GM18499 (cell line): ENCODE measurements around the gene KCNH2.

Source experiments
- ATAC-seq: cut with Tn5 transposase; IDR thresholded peaks from one replicate; pipeline ENCODE4 v1.9.1; 2021; ENCODE audit warnings: moderate number of reproducible peaks; ENCODE audit not compliant: insufficient read depth, unreplicated experiment

The KCNH2 gene

DNA sequence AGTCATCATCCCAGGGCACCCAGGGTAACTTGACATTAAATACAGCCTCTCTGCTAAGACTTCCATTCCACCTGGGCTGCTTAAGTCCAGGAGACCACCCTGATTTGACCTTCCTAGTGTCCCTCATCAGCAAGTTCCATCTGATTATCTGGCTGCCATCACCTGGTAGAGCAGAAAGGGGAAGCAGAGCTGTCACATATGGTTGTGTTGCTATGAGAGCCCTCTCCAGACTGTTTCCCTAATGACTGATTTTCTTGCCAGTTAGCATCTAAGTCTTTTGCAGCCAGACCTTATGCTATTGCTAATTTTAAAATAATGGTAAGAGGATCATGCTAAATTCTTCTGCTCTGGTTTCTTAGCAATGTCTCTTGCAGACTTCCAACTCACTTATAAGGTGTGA is 38.7 kb downstream of the KCNH2 start:
- no peak for ATAC-seq

DNA sequence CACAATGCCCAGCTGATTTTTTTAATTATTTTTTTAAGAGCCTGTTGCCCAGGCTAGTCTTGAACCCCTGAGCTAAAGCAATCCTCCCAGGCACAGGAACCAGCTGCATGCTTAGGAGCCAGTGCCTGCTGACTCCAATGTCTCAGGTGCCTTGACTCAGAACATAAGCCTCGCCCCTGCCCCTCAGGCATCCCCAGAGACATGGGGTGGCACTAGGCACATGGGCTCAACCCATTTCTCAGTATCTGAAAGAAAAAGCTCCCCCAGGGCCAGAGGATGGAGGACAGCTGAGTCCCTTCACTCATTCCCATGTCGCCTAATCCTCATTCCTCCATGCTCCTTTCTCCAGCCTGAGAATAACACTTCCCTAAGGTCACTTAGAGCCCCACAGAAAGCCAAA is 39.1 kb downstream of the KCNH2 start:
- ATAC-seq = no peak

DNA sequence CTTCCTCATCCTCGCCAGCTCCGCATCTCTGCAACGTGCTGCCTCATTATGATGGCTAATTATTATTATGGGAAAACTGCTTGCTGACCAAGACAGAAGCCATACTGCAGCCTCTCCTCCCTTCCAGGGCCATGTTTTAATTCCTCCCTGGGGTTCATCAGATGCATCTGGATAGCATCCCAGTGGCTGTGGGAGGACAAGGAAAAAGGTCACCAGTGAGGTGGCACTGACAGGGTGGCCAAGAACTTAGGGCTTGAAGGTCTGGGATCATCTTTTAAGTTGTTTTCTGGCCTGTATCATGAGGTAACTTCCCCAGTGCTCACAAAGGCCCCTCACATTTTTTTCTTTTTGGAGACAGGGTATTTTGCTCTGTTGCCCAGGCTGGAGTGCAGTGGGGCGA is 39.6 kb downstream of the KCNH2 start:
- ATAC-seq = no peak

DNA sequence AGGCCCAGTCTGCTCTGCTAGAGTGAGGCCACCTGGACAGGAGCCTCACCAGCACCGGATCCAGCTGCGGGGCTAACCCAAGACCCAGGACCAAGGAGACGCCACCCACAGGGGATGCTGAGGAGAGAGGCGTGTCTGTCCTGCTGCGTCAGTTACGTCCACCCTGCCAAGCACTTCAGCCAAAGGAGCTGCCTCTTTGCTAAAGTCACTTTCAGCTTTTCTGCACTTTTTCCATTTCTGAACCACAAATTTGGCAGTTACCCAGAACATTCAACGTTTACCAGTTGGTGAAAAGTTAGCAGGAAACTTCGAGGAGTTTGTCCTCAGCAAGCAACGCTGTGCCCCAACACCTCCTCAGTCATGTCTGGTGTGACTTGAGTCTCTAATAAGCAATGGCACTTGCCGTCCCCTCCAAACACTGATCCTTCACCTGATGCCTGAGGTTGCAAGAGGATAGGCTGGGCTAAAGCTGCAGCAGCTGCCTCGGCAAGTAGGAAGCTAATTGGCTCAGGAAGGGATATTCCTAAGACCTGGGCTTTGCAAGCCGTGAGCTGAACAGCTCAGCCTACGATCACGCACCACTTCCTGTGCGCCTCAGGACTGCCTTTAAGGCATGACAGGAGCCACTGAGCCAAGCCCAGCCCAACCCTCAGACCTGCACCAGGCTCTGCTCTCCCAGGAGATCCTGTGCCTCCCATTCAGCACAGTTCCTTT is 40.1 kb downstream of the KCNH2 start:
- no peak for ATAC-seq

DNA sequence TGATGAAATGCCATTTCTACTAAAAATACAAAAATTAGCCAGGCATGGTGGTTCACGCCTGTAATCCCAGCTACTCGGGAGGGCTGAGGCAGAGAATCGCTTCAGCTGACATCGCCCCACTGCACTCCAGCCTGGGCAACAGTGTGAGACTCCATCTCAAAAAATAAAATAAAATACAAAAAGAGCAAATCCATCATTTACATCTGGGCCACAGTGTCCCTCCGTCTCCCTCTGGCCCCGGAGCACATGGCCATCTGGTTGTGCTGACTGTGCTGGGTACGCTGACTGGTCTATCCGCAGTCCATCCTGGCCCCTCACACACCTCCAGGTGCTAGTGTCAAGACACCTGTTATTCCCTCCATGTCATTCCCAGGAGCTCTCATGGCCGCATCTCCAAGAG is 42.1 kb downstream of the KCNH2 start:
- ATAC-seq = no peak

DNA sequence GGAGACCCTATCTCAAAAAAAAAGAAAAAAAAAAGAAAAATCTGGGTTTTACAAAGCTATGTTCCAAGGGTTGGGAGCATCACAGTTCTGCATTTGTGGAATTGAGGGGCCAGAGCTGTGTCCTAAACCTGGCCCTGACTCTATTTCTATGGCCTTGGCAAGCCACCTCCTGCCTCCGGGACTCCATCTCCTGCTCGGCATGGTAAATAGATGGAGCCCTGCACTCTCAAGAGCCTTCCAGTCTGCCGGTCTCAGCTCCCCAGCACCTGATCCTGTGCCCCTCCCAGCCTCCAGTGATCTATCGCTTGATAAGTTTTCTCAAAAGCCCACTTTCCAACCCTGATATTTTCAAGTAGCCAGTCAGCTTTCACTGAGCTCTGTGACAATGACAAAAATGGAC is 43.0 kb downstream of the KCNH2 start:
- ATAC-seq = no peak

DNA sequence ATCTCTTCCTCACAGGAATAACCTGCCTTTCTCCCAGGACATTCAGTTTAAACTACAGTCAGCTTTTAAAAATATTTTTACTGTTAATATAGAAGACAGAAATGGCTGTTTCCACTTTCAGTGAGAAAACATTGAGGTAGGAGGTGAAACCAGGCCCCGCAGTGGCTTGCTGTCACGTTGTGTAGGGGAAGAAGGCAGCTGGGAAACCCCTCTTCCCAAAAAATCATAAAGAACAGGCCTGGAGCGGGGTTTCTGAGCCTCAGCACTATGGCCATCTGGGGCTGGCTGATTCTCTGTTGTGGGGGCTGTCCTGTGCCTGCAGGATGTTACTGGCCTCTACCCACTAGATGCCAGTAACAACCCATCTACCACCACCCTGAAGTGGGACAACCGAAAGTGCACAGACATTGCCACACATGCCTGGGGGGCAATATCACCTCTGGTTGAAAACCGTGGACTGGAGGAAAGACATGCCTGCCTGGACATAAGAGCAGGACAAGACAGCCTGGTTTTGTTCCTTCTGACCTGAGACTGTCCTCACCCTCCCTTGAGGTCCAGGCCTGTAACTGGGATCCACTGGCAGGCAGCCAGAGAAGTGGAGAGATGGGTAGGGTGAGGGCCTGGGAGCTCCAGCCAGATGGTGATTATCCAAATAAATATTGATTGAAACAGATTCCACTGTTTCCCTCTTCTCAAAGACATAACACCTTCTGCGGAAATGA is 43.9 kb downstream of the KCNH2 start:
- no peak for ATAC-seq

DNA sequence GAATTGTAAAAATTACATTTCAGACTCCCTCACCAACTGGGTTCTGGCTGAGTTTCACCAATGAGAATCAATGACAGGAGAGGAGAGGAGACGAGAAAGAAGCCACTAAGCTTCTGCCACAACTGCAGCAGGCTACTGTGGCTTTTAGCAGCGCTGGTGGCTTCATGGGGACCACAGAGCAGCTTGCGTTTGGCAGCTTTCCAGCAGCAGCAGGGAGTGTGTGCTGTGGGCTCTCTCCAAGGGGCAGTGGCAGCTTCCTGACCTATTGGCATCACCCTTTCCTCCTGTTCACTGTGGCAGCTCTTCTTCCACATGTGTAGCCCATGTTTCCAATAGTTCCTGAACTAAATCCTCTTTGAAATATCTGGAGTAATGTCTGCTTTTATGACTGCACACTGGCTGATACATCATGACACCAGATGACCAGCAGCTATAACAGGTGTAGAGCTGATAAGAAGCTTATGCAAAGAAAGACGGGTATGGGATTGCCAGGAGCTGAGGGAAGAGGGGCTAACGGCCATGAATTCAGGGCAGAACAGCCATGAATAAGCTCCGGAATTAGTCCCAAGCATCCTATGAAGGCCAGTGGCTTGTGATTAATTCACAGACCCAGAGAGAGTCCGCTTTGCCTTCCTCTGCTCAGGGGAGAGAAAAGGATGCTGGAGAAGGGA is 46.8 kb downstream of the KCNH2 start:
- ATAC-seq = no peak

DNA sequence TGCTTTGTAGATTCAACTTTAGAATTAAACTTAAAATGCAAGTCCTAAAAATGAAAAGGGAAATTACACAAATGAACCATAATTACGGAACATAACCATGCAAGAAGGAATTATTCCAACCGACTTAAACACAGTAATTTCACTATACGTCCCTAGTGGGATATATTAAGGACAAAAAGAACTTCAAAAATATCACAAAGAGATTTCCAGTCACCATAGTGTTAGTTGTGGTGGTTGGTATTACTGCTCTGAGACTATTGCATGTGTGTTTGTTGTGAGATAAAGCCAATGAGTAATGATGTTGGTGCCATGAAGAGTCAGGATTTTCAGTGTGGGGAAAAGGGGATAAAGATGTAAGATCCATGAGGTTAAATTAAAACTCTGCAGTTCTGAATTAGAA is 49.6 kb downstream of the KCNH2 start:
- ATAC-seq = no peak

DNA sequence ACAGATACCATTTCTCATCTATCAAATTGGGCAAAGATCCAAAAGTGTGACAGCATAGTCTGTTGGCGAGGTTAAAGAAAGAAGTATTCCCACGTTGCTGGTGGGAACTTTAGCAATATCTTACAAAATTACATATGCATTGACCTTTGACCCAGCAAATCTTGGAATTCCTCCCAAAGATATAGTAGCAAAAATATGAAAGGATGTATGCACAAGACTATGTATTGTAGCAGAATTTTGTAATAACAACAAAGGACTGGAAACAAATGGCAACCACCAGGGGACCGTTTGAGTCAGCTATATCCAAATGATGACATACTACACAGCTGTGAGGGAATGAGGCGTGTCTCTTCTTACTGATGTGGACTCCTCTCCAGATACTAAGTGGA is 50.2 kb downstream of the KCNH2 start:
- no peak for ATAC-seq

DNA sequence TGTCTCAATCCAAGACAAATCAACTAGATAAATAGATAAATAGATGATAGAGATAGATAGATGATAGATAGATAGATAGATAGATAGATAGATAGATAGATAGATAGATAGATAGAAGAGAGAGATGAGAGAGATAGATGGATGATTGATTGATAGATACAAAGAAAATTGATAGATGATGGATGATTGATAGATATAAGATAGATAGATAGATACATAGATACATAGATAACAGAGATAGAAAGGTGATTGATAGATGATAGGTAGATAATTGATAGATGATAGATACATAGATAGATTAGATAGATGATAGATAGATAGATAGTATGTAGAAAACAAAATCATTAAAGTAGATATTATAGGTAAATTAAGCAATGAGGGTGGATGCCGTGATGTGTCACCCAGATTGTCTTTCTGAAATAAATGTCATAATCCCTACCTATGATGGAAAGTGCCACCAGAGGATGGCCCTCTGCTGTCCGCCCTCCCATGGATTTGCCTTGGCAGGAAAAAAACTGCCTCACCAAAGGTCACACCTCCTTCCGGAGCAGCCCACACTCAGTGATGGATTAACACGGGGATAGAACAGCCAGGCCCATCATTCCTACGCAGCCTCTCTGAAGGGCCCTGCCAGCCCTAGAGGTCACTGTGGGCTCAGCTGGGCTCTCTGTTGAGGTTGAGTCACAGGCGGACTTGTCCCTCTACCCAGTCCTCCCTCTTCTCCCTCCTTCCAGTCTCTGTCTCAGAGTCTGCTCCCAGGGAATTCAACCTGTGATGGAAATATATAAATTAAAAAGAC is 50.8 kb downstream of the KCNH2 start:
- no peak for ATAC-seq

DNA sequence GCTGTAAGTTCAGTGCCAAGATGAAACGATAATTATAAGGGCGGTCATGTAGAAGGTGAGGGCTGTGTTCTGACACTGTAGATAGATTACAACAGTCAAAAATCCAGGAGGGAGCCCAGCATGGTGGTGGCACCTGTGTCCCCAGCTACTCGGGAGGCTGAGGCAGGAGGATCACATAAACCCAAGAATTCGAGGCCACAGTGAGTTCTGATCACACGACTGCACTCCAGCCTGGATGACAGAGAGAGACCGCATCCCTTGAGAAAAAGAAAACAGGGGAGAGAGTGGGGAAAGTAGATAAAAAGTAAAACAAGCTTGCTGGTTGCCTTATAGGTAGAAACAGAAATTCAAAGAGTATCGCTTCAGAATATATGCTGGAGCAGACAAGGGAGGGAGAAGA is 52.1 kb downstream of the KCNH2 start:
- ATAC-seq = no peak

DNA sequence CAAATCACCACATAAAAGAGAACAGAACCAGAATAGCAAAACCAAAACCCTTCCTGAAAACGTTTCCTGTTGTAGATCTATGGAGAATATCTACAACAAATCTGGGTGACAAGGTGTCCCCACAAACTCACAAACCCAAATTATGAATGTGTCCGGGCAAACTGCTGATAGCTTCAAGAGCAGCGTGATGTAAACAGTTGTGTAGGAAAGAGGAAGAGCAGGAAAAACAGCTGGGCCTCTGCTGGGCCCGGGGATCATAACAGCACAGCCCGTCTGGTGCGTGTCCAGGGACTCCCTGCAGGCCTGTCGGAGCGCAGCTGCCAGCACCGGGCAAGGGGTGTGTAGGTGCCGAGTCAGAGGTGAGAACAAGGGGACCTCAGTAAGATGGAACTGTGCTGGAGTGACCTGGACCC is 53.7 kb downstream of the KCNH2 start:
- ATAC-seq = no peak

DNA sequence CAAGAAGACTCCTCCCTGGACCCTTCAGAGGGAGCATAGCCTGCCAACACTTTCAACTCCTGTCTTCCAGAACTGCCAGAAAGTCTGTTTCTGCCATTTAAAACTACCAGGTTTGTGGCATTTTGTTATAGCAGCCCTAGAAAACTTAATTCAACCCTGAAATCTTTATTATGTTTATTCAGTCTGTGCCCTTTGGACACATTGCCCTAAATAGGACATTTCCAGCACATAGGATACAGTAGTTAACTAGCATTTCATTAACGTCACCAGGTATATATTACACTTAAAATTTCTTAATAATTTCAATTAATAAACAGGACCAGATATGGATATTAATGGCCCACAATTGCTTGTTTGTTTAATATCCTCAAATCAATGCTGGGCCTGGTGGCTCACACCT is 54.3 kb downstream of the KCNH2 start:
- ATAC-seq = no peak

DNA sequence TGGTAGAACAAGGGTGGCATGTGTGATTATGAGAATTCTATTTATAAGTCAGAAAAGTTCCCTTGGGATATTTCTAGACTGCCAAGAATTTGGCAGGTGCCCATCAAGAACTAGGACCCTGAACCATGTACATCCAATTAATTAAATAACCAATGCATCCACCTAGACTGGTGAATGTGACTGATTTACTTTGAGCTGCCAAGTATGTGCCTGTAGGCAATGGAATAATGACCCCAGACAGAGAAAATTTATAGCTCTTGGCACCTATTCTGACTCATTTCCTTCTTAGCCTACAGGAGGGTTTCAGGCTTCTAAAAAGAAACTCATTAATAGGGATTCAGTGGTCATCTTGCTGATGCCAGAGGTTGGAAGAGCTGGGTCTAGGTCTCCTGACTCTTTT is 54.9 kb downstream of the KCNH2 start:
- ATAC-seq = no peak

DNA sequence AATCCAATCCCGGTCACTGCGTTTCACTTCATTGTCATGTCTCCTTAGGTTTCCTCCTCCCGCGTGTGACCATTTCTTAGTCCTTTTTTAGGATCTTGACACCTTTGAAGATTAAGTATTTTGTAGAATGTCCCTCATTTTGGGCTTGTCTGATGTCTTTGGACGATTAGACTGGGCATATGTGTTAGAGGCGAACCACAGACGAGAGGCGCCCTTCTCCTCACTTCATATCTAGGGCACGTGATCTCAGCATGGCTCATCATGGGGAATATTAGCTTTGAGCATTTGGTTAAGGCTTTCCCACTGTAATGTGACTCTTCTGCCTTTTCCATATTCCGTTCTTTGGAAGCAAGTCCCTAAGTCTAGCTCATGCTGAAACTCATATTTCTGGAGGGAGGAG is 59.0 kb downstream of the KCNH2 start:
- no peak for ATAC-seq

DNA sequence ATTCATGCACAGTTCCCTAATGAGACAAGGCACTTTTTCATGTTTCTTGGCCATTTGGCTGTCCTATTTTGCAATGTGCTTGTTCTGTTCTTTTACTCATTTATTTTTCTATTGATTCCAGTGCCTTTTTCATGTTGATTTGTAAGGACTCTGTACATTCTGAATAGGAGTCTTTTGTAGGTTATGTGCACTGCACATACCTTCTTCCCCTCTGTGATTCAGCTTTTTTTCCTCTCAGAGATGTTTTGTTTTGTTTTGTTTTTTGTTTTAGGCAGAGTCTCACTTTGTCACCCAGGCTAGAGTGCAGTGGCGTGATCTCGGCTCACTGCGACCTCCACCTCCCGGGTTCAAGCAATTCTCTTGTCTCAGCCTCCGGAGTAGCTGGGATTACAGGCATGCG is 59.7 kb downstream of the KCNH2 start:
- no peak for ATAC-seq

DNA sequence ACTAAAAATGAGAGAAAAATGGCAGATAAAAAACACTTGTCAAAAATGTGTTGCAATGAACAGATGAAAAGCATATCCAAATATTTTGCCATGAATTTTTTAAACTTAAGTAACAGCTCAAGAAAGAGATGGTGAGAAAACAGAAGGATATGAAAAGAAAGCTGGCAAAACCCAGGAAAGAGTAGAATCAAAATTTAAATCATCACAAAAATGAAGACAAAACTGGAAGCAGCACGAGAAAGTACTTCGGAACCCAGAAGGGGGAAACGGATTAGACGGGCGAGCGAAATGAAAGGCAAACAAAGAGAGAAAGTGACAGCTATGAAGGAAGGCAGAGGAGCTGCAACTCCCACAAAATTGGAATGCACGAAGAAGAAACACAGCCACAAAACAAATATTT is 60.2 kb downstream of the KCNH2 start:
- ATAC-seq = no peak

DNA sequence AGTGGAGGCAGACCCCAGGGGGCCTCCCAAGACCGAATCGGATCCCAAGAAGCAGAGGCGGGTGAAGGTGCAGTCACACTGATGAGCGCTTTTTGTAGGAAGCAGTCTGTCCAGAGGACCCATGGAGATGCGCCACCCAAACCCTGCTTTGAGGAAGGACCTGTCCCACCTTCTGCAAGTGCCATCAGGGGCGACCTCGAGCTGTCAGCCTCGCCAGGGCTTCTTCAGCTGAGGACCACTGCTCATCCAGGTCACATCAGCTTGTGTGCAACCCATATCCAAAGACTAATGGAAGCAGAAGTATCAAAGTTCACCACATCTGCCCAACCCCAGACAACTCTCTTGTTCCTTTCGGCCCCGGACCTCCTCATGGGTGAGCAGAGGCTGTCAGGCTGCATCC is 61.5 kb downstream of the KCNH2 start:
- no peak for ATAC-seq

DNA sequence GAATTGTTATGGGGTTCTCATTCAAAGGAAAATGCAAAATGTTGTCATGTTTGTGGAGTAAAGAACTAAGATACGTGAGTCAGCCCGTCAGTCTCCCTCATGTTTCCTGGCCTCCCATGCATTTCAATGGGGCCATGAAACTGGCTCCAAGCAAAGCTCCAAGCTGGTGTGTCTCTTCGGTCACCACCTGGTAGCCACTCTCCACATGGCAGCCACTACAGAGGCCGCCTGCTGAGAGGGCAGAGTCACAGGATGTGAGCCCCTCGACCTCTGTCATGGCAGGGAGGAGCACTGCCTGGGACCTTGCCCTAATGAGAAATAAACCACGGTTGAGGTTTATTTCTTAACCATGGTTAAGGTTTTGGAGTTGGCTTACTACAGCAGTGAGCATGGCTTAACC is 63.2 kb downstream of the KCNH2 start:
- no peak for ATAC-seq

DNA sequence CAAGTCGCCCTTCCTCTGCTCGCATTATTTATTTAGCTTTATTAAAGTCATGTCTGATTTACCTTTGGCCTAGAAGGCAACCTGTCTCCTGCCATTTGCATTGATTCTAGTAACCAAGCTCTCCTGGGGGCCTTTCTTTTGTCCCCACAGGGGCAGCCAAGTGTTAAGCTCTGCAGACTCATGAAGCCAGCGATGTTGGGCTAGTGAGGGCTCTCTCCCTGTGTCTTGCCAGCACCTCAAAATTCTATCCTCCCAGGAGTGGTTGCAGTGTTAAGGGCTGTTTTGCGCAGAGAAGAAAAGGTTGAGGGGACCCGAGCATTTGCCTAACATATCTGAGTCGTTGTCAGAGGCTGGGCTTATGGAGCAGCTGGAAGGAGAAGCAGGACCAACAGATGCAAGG is 63.9 kb downstream of the KCNH2 start:
- ATAC-seq = no peak
